Peyer's patch (tissue), 4 donors: ENCODE results near the gene BAK1. TPM values are rescaled to one million over a fixed set of nuclear protein-coding genes. Genes with fewer than 3 reads are reported as not detected.

Experiments used
- DNase-seq, 3 donors: peaks; one replicate each; pipeline ENCODE4 v3.0.0-alpha.2; 2017 to 2019
- H3K27ac ChIP-seq, 4 donors: fragments of 200-600 bp; sonication (generic); one replicate each; pipeline ENCODE4 v1.5.1; 2016 to 2019
- H3K27me3 ChIP-seq, 2 donors: fragments of 200-600 bp; sonication (generic); one replicate each; pipeline ENCODE4 v1.5.1; 2019
- H3K36me3 ChIP-seq, 3 donors: fragments of 200-600 bp; sonication (generic); one replicate each; pipeline ENCODE4 v1.5.1; 2016 to 2019
- H3K4me1 ChIP-seq, 4 donors: fragments of 200-600 bp; sonication (generic); one replicate each; pipeline ENCODE4 v1.5.1; 2016 to 2019
- H3K4me3 ChIP-seq, 4 donors: fragments of 200-600 bp; sonication (generic); 1 replicate in 3 of 4; 2 replicates in 1 of 4; pipeline ENCODE4 v1.5.1; 2016 to 2019; ENCODE audit warnings: mild to moderate bottlenecking in 1 of 4
- H3K9me3 ChIP-seq, 4 donors: fragments of 200-600 bp; sonication (generic); one replicate each; pipeline ENCODE4 v1.5.1; 2016 to 2019; ENCODE audit warnings: mild to moderate bottlenecking in 1 of 4
- POLR2A ChIP-seq, 2 donors: fragments of 450-650 bp; IDR thresholded peaks; one replicate each; pipeline ENCODE4 v1.5.1; 2017; ENCODE audit warnings: antibody characterized with exemption in 2 of 2, mild to moderate bottlenecking in 2 of 2, moderate library complexity in 2 of 2
- total RNA-seq, 4 donors: library from RNA; depleted of rRNA; stranded (reverse); fragments of >200 nt; gene quantifications; one replicate each; pipeline ENCODE4 v1.1.0, GENCODE V29; 2016
- TF ChIP-seq, protein P1 (sequence below), 6 experiments: fragments of 450-650 bp in 4 of 6; fragments of 200-600 bp in 2 of 6; sonication (generic) in 1 of 6; IDR thresholded peaks; one replicate each; pipeline ENCODE4 v1.5.1; 2017 to 2019; ENCODE audit warnings: antibody characterized with exemption in 6 of 6, mild to moderate bottlenecking in 3 of 6, moderate library complexity in 1 of 6

The BAK1 gene
- total RNA-seq, 4 donors from 2014 or later, result 28.9 to 71.7 (median 66.3) TPM

DNA sequence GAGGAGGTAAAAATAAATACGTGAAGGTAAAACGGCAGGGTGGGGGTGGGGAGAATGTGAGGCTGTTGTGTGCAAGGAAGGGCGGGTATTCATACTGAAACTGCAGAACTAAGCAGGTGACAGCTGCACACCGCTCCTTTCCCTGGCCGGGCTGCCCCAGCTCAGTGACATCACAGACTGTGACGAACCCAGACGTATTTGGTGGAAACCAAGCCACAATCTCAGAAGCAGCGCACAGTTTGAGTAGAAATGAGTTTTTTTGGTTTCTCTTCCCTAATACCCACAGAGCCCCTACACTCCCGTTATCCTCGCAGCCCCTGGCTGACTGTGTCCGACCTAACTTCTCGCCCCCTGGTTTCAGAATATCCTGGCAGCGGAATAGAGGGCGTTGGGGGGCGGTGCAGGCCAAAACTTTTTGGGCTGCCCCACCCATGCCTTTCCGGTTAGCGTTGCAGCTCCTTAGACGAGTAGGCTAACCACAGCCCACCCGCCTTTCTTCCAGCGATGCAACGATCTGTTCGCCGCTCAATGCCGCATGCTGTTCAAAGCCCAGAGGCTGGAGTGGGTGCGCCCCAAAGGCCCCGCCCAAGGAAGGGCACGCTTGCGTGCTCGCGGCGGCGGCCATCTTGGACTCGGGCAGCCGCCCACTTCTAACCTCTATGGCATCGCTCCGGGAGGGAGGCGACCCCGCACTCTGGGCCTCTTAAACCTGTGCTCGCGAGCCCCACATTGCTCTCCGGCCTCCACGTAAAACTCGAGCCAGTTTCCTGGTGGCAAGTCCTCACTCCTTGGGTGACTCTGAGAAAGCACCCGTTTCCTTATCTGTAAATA, 9.1 kb downstream of the BAK1 start:
- Histone ChIP-seq H3K27ac (peak overlapping the region; percentile 82 to 95 (median 92)), H3K4me3 (peak overlapping the region; percentile 48 to 67 (median 50)), H3K9me3 (no peaks in the 10 kb centered on the region), H3K27me3 (no peaks in the 10 kb centered on the region), H3K4me1 (peaks cover 0 to 7% (median 3%) of the 10 kb centered on the region in 4 donors), H3K36me3 (peaks cover 0 to 26% (median 0%) of the 10 kb centered on the region in 3 donors)
- peak; percentile 88 to 94 (median 92) for DNase-seq
- peak; percentile 55 to 59 for TF ChIP-seq POLR2A (IDR thresholded peaks at IDR 0.05)
- TF ChIP-seq, protein P1, sequence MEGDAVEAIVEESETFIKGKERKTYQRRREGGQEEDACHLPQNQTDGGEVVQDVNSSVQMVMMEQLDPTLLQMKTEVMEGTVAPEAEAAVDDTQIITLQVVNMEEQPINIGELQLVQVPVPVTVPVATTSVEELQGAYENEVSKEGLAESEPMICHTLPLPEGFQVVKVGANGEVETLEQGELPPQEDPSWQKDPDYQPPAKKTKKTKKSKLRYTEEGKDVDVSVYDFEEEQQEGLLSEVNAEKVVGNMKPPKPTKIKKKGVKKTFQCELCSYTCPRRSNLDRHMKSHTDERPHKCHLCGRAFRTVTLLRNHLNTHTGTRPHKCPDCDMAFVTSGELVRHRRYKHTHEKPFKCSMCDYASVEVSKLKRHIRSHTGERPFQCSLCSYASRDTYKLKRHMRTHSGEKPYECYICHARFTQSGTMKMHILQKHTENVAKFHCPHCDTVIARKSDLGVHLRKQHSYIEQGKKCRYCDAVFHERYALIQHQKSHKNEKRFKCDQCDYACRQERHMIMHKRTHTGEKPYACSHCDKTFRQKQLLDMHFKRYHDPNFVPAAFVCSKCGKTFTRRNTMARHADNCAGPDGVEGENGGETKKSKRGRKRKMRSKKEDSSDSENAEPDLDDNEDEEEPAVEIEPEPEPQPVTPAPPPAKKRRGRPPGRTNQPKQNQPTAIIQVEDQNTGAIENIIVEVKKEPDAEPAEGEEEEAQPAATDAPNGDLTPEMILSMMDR (IDR thresholded peaks at IDR 0.05), result no peak

DNA sequence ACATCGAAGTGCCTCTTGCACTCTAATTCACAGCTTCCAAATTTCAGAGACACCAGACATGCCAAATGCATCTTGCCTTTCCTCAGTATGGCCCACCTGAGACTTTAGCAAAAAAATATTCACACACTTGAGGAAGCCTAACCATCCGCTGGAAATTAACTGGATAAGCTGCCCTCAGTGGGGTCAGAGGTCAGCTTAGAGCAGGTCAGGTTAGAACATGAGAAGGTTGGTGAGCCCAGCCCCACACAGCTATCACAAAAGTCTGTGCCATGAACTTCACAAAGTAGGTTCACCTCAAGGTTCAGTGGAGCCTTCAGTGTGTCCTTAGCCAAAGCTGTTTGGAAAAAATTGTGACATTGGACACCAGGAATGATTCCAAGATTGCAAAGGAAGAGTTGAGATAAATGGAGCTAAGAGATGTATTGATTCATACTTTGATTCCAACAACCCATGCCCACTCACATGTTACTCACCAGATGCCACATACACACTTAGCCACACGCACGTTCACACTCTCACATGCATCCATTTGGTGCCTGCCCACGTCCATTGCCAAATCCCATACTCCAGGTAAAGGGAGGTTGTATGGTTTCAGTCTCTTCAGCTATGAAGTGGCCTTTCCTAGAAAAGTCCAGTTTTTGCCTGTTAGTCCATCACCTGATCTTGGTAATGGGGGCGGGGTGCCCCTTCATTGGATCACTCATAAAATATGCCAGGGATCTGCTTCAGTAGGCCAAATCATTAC, 11.1 kb downstream of the BAK1 start:
- Histone ChIP-seq H3K9me3 (no peaks in the 10 kb centered on the region), H3K27me3 (no peaks in the 10 kb centered on the region), H3K27ac (no peak overlapping the region), H3K36me3 (peaks cover 0 to 6% (median 0%) of the 10 kb centered on the region in 3 donors), H3K4me3 (no peak overlapping the region), H3K4me1 (peaks cover 0 to 7% (median 3%) of the 10 kb centered on the region in 4 donors)
- no peak for TF ChIP-seq POLR2A (IDR thresholded peaks at IDR 0.05)
- TF ChIP-seq, protein P1 (IDR thresholded peaks at IDR 0.05), result no peak
- no peak for DNase-seq

DNA sequence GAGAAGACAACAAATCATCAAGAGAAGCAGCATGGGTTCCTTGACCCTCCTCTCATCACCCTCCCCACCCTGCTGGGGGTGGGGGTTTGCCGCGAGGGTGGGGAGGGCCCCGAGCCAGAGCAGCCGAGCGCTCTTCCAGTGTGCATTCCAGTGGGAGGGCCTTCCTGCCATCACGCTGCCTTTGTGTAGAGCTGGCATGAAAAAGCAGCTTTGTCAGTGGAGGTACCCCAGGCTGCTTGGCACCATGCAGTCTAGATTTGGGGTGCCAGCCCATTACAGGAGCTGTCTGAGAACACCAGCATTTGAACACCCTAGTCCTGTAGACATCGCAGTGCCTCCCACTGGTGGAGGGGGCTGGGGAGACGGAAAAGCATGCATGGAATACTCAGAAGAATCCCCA, 12.2 kb downstream of the BAK1 start:
- H3K4me1 ChIP-seq, result peaks cover 0 to 7% (median 3%) of the 10 kb centered on the region in 4 donors
- TF ChIP-seq POLR2A (IDR thresholded peaks at IDR 0.05), result no peak
- TF ChIP-seq, protein P1 (IDR thresholded peaks at IDR 0.05), result no peak

DNA sequence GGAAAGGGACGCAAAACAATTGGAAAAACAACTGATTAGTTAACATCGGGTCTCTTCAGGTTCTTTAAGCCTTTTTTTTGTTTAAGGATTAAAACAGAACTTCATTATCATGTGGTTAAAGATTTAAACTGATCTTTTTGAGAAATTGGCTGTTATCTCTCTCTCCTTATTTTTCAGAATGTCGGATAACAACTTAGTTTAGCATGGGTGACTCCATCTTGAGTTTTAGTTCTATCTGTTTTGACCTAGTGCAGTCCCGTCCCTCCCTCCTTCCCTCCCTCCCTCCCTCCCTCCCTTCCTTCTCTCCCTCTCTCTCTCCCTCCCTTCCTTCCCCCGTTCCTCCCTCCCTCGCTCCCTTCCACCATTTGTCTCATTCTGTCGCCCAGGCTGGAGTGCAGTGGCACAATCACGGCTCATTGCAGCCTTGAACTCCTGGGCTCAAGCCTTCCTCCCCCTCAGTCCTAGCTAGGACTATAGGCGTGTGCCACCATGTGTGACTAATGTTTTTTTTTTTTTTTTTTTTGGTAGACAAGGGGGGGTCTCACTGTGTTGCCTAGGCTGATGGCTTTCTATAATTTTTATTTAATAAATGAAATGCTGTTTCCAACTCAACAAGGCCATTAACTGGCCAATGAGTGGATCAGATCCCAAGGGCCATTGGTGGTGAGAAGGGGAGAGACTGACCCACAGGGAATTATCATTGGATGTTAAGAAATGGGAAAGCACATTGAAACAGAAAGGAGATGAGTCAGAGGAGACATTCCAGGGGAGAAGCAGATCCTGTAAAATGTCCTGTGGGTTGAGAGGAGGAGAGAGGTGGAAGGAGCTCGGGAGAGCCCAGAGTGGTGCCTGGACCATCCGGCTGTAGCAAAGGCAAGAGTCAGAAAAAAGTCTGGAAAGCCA, 13.6 kb downstream of the BAK1 start:
- Histone ChIP-seq H3K9me3 (no peaks in the 10 kb centered on the region), H3K4me1 (no peaks in the 10 kb centered on the region), H3K36me3 (no peaks in the 10 kb centered on the region), H3K4me3 (no peak overlapping the region), H3K27ac (no peak overlapping the region), H3K27me3 (no peaks in the 10 kb centered on the region)
- DNase-seq, result no peak
- TF ChIP-seq POLR2A (IDR thresholded peaks at IDR 0.05), result no peak
- TF ChIP-seq, protein P1 (IDR thresholded peaks at IDR 0.05), result no peak

More for the DNA sequence above, 12.2 kb downstream of the BAK1 start:
- no peaks in the 10 kb centered on the region for H3K9me3 ChIP-seq
- no peak overlapping the region for H3K4me3 ChIP-seq
- H3K27me3 ChIP-seq, result no peaks in the 10 kb centered on the region
- H3K36me3 ChIP-seq, result no peaks in the 10 kb centered on the region
- DNase-seq, result no peak
- no peak overlapping the region for H3K27ac ChIP-seq

DNA sequence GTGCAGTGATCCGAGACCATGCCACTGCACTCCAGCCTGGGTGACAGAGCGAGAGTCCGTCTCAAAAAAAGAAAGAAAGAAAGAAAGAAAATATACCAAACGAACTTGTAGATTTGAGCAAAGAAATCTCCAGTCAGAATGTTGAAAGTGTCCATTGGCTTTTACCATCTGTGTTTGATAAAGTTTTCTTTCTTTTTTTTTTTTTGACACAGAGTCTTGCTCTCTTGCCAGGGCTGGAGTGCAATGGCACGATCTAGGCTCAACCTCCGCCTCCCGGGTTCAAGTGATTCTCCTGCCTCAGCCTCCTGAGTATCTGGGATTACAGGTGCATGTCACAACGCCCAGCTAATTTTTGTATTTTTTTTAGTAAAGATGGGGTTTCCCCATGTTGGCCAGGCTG, 21.3 kb downstream of the BAK1 start:
- Histone ChIP-seq H3K27ac (no peak overlapping the region), H3K9me3 (no peaks in the 10 kb centered on the region), H3K27me3 (no peaks in the 10 kb centered on the region), H3K4me3 (no peak overlapping the region), H3K4me1 (no peaks in the 10 kb centered on the region), H3K36me3 (no peaks in the 10 kb centered on the region)
- TF ChIP-seq, protein P1 (IDR thresholded peaks at IDR 0.05), result no peak
- TF ChIP-seq POLR2A (IDR thresholded peaks at IDR 0.05), result no peak
- DNase-seq, result no peak
